Measurements from ENCODE around the gene CARMIL1.

Gene CARMIL1

GRCh38 chr6:25637960-25638434 is 358.8 kb downstream of the CARMIL1 start:
- Histone ChIP-seq H3K4me1 (ENCODE audit: insufficient read depth, poor library complexity, severe bottlenecking) (no peaks in the 10 kb centered on the region), H3K27ac (ENCODE audit: poor library complexity, severe bottlenecking) (no peak overlapping the region), H3K9me3 (ENCODE audit: severe bottlenecking) (no peaks in the 10 kb centered on the region), H3K36me3 (ENCODE audit: low read depth) (no peaks in the 10 kb centered on the region), H3K4me3 (ENCODE audit: severe bottlenecking) (no peak overlapping the region), H3K27me3 (ENCODE audit: insufficient read depth, poor library complexity, severe bottlenecking) (peaks cover 9% of the 10 kb centered on the region)
- DNase-seq (ENCODE audit: low spot score) (no peak), ATAC-seq (ENCODE audit: low read depth) (peak; percentile 54; the same call in 2 of the 3 replicates)
- no peak for TF ChIP-seq CTCF (IDR thresholded peaks at IDR 0.05; ENCODE audit: poor library complexity, severe bottlenecking)

GRCh38 chr6:25639653-25640052 is 360.5 kb downstream of the CARMIL1 start:
- H3K9me3 ChIP-seq (ENCODE audit: severe bottlenecking) = no peaks in the 10 kb centered on the region

GRCh38 chr6:25640446-25640845 is 361.3 kb downstream of the CARMIL1 start:
- no peak for DNase-seq (ENCODE audit: low spot score)
- no peak for TF ChIP-seq CTCF (IDR thresholded peaks at IDR 0.05; ENCODE audit: poor library complexity, severe bottlenecking)
- peaks cover 26% of the 10 kb centered on the region for H3K27me3 ChIP-seq (ENCODE audit: insufficient read depth, poor library complexity, severe bottlenecking)
- H3K4me3 ChIP-seq (ENCODE audit: severe bottlenecking) = no peak overlapping the region
- H3K4me1 ChIP-seq (ENCODE audit: insufficient read depth, poor library complexity, severe bottlenecking) = no peaks in the 10 kb centered on the region
- no peak overlapping the region for H3K27ac ChIP-seq (ENCODE audit: poor library complexity, severe bottlenecking)
- ATAC-seq (ENCODE audit: low read depth) = no peak
- H3K9me3 ChIP-seq (ENCODE audit: severe bottlenecking) = no peaks in the 10 kb centered on the region
- H3K36me3 ChIP-seq (ENCODE audit: low read depth) = no peaks in the 10 kb centered on the region

More at GRCh38 chr6:25639653-25640052, 360.5 kb downstream of the CARMIL1 start:
- Histone ChIP-seq H3K27me3 (ENCODE audit: insufficient read depth, poor library complexity, severe bottlenecking) (peaks cover 18% of the 10 kb centered on the region), H3K36me3 (ENCODE audit: low read depth) (no peaks in the 10 kb centered on the region), H3K4me3 (ENCODE audit: severe bottlenecking) (no peak overlapping the region), H3K27ac (ENCODE audit: poor library complexity, severe bottlenecking) (no peak overlapping the region), H3K4me1 (ENCODE audit: insufficient read depth, poor library complexity, severe bottlenecking) (no peaks in the 10 kb centered on the region)
- DNase-seq (ENCODE audit: low spot score) (no peak), ATAC-seq (ENCODE audit: low read depth) (no peak)
- TF ChIP-seq CTCF (IDR thresholded peaks at IDR 0.05; ENCODE audit: poor library complexity, severe bottlenecking) = no peak

GRCh38 chr6:25640891-25641290 is 361.7 kb downstream of the CARMIL1 start:
- no peak for DNase-seq (ENCODE audit: low spot score)
- Histone ChIP-seq H3K4me1 (ENCODE audit: insufficient read depth, poor library complexity, severe bottlenecking) (no peaks in the 10 kb centered on the region), H3K36me3 (ENCODE audit: low read depth) (no peaks in the 10 kb centered on the region), H3K27ac (ENCODE audit: poor library complexity, severe bottlenecking) (no peak overlapping the region), H3K9me3 (ENCODE audit: severe bottlenecking) (no peaks in the 10 kb centered on the region), H3K4me3 (ENCODE audit: severe bottlenecking) (no peak overlapping the region), H3K27me3 (ENCODE audit: insufficient read depth, poor library complexity, severe bottlenecking) (peaks cover 27% of the 10 kb centered on the region)
- no peak for TF ChIP-seq CTCF (IDR thresholded peaks at IDR 0.05; ENCODE audit: poor library complexity, severe bottlenecking)
- ATAC-seq (ENCODE audit: low read depth) = no peak

- H3K27me3 ChIP-seq (ENCODE audit: insufficient read depth, poor library complexity, severe bottlenecking) = peaks cover 32% of the 10 kb centered on the region
- H3K4me1 ChIP-seq (ENCODE audit: insufficient read depth, poor library complexity, severe bottlenecking) = no peaks in the 10 kb centered on the region
- ATAC-seq (ENCODE audit: low read depth) = no peak
- no peak overlapping the region for H3K27ac ChIP-seq (ENCODE audit: poor library complexity, severe bottlenecking)
- H3K36me3 ChIP-seq (ENCODE audit: low read depth) = no peaks in the 10 kb centered on the region
- H3K4me3 ChIP-seq (ENCODE audit: severe bottlenecking) = no peak overlapping the region
- no peak for TF ChIP-seq CTCF (IDR thresholded peaks at IDR 0.05; ENCODE audit: poor library complexity, severe bottlenecking)
- no peaks in the 10 kb centered on the region for H3K9me3 ChIP-seq (ENCODE audit: severe bottlenecking)
- DNase-seq (ENCODE audit: low spot score) = no peak
Measured at GRCh38 chr6:25641377-25641776, 362.2 kb downstream of the CARMIL1 start.
